MM.1S (cell line): ENCODE data around the gene NTM.

Experiments
- DNase-seq: peaks from one replicate; pipeline ENCODE4 v3.0.0-alpha.2; 2015
- H2AFZ ChIP-seq: fragments of 300-600 bp; sonication (generic); 2 replicates; pipeline ENCODE4 v1.6.0; 2016; ENCODE audit warnings: antibody characterized with exemption, low read length
- H3F3A ChIP-seq: fragments of 300-600 bp; sonication (generic); 2 replicates; pipeline ENCODE4 v1.6.1; 2016; ENCODE audit warnings: mild to moderate bottlenecking, antibody characterized with exemption, low read length, moderate library complexity, mixed read lengths; ENCODE audit not compliant: insufficient read depth
- H3K27ac ChIP-seq: fragments of 300-600 bp; sonication (generic); 2 replicates; pipeline ENCODE4 v1.5.1; 2016; ENCODE audit warnings: mild to moderate bottlenecking, low read length
- H3K27me3 ChIP-seq: fragments of 300-600 bp; sonication (generic); replicated peaks from 2 replicates; pipeline ENCODE4 v1.6.0; 2016; ENCODE audit warnings: low read length; ENCODE audit not compliant: insufficient read depth
- H3K36me3 ChIP-seq: fragments of 300-600 bp; sonication (generic); replicated peaks from 2 replicates; pipeline ENCODE4 v1.6.1; 2016; ENCODE audit warnings: mild to moderate bottlenecking, low read length, mixed read lengths; ENCODE audit not compliant: insufficient read depth
- H3K4me1 ChIP-seq: fragments of 300-600 bp; sonication (generic); 2 replicates; pipeline ENCODE4 v1.6.1; 2016; ENCODE audit warnings: low read length, mixed read lengths
- H3K4me2 ChIP-seq: fragments of 300-600 bp; sonication (generic); 2 replicates; pipeline ENCODE4 v1.6.0; 2016; ENCODE audit warnings: low read depth, low read length
- H3K4me3 ChIP-seq: fragments of 300-600 bp; sonication (generic); 2 replicates; pipeline ENCODE4 v1.5.1; 2016; ENCODE audit warnings: low read length, mixed read lengths
- H3K79me2 ChIP-seq: fragments of 300-600 bp; sonication (generic); 2 replicates; pipeline ENCODE4 v1.6.1; 2016; ENCODE audit warnings: mixed run types, low read length, mixed read lengths
- H3K9ac ChIP-seq: fragments of 300-600 bp; sonication (generic); 2 replicates; pipeline ENCODE4 v1.6.1; 2016; ENCODE audit warnings: low read length, mixed read lengths
- H3K9me2 ChIP-seq: fragments of 300-600 bp; sonication (generic); replicated peaks from 2 replicates; pipeline ENCODE4 v1.6.1; 2016; ENCODE audit warnings: mild to moderate bottlenecking, low read length, mixed read lengths; ENCODE audit not compliant: insufficient read depth
- H3K9me3 ChIP-seq: fragments of 300-600 bp; sonication (generic); replicated peaks from 2 replicates; pipeline ENCODE4 v1.6.1; 2016; ENCODE audit warnings: mild to moderate bottlenecking, low read length, mixed read lengths; ENCODE audit not compliant: insufficient read depth
- H4K20me1 ChIP-seq: fragments of 300-600 bp; sonication (generic); 2 replicates; pipeline ENCODE4 v1.6.1; 2016; ENCODE audit warnings: mild to moderate bottlenecking, low read length, moderate library complexity, mixed read lengths; ENCODE audit not compliant: insufficient read depth
- CTCF ChIP-seq: fragments of 300-600 bp; sonication (generic); IDR thresholded peaks from 2 replicates; pipeline ENCODE4 v1.5.1; 2016; ENCODE audit warnings: antibody characterized with exemption, low read length, mixed read lengths
- EZH2 ChIP-seq: fragments of 300-600 bp; sonication (generic); optimal IDR thresholded peaks from 2 replicates; pipeline ENCODE3; 2017; ENCODE audit warnings: low read depth, mild to moderate bottlenecking, antibody characterized with exemption, low read length, mixed read lengths
- EZH2phosphoT487 ChIP-seq: fragments of 300-600 bp; sonication (generic); IDR thresholded peaks from 2 replicates; pipeline ENCODE4 v1.6.1; 2018; ENCODE audit warnings: antibody characterized with exemption, low read length

Gene NTM

DNA sequence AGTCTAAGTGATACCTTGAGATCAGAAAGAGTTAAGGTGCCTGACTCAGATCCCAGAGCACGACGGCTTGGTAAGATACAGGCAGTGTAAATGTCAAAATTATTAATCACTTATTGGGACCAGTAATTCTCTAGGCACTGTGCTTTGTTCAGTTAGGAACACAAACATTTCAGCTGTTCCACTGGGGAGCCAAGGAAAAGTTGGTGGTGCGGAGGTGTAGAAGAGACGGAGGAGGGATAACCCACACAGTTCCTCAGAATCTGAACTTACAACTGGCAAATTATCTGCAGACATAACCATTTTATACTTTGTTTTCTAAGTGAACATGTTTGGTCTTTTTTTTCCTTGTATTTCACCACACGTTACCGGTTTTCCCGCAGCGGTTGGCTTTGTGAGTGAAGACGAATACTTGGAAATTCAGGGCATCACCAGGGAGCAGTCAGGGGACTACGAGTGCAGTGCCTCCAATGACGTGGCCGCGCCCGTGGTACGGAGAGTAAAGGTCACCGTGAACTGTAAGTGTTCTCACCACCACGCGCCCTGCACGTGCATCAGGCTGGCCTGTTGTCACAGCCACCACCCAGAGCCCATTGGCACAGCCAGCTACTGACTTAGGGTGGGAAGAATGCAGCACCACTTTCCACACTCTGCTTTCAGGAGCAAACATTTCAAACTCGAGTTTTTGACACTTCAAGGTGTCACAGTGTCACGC lies 937.0 kb downstream of the NTM start:
- no peak overlapping the region for H2AFZ ChIP-seq

DNA sequence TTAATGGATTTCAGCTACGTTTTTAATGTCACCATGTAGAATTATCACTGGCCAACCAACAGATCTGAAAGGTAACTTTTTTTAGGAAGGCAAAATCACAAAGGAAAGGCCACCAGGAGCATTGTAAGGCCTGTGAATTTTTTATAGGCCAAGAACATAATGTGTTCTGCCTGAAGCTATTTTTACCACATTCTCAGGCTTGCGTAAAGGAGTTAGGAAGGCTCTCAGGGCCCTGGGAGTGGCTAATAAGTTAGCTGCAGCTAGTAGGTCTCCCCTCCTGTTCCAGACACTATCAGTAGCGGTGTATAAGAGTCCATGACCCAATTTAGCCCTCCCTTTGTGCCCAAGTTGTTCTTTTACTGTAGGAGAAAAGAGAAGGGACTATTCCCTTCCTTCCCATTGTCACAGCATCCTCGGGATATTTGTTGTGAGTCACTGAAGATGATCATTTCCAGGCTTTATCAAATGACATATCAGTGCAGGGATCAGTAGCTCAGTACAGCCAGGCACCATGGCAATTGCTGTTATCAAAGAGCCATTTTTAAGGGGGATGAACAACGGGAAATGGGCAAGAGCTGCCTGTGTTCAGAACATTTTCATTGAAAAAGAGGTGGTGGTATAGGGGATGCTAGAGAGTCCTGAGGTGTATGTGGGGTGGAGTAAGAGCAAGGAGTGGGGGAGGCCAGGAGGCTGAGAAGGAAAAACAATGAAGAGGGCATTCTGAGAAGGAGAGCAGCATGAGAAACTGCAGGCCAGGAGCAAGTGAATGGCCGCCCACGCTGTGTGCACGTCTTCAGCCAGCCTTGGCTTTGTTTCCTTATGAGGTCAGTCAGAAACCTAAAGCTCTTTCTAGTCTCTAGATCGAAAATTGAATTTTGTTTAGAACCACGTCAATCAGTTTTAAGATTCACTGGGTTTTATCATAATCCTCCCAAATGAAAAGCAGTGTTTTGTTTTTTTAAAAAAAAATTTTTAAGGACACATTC lies 940.3 kb downstream of the NTM start:
- DNase-seq: no peak
- H3K9ac ChIP-seq: no peak overlapping the region
- no peaks in the 10 kb centered on the region for H3K9me2 ChIP-seq
- H3K27me3 ChIP-seq: no peaks in the 10 kb centered on the region
- H3K27ac ChIP-seq: no peak overlapping the region
- H4K20me1 ChIP-seq: no peaks in the 10 kb centered on the region
- no peak overlapping the region for H3K4me3 ChIP-seq
- no peaks in the 10 kb centered on the region for H3K79me2 ChIP-seq
- H3F3A ChIP-seq: no peaks in the 10 kb centered on the region
- H2AFZ ChIP-seq: no peak overlapping the region
- TF ChIP-seq EZH2phosphoT487: no peak
- H3K9me3 ChIP-seq: no peaks in the 10 kb centered on the region
- no peak overlapping the region for H3K4me2 ChIP-seq
- H3K36me3 ChIP-seq: no peaks in the 10 kb centered on the region
- H3K4me1 ChIP-seq: no peaks in the 10 kb centered on the region

More for the DNA sequence above, 937.0 kb downstream of the NTM start:
- H3K79me2 ChIP-seq: no peaks in the 10 kb centered on the region
- no peaks in the 10 kb centered on the region for H3K4me1 ChIP-seq
- H3K4me3 ChIP-seq: no peak overlapping the region
- no peaks in the 10 kb centered on the region for H3K9me3 ChIP-seq
- H3K36me3 ChIP-seq: no peaks in the 10 kb centered on the region
- no peak overlapping the region for H3K9ac ChIP-seq
- H3F3A ChIP-seq: no peaks in the 10 kb centered on the region
- H4K20me1 ChIP-seq: no peaks in the 10 kb centered on the region
- no peak overlapping the region for H3K4me2 ChIP-seq
- no peaks in the 10 kb centered on the region for H3K27me3 ChIP-seq
- no peaks in the 10 kb centered on the region for H3K9me2 ChIP-seq
- DNase-seq: no peak
- no peak for TF ChIP-seq EZH2phosphoT487
- TF ChIP-seq CTCF: no peak
- TF ChIP-seq EZH2: no peak
- H3K27ac ChIP-seq: no peak overlapping the region

DNA sequence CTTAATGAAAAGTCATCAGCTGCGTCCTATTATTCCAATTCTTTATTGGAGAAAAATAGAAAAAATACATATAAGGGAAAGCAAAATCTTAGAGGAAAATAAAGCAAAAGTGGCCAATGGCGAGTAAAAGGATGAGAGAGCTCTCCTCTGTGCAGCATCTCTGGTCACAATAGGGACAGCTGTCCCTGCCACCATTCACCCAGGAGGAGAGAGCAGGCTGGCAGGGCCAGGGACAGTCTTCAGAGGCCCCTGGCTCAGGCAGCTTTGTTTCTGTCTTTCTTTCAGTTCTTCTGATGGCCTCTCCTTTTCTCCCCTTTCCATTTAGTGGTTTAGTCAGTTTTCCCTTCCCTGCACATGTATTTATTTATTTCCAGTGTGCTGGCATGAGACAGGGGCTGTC lies 941.3 kb downstream of the NTM start:
- Histone ChIP-seq H3K79me2 (no peaks in the 10 kb centered on the region), H3K27me3 (no peaks in the 10 kb centered on the region), H3K4me3 (no peak overlapping the region), H2AFZ (no peak overlapping the region), H3F3A (no peaks in the 10 kb centered on the region), H3K4me1 (no peaks in the 10 kb centered on the region), H3K9ac (no peak overlapping the region), H3K36me3 (no peaks in the 10 kb centered on the region), H3K4me2 (no peak overlapping the region), H4K20me1 (no peaks in the 10 kb centered on the region), H3K9me2 (no peaks in the 10 kb centered on the region), H3K9me3 (no peaks in the 10 kb centered on the region), H3K27ac (no peak overlapping the region)
- no peak for DNase-seq
- no peak for TF ChIP-seq CTCF
- no peak for TF ChIP-seq EZH2phosphoT487
- TF ChIP-seq EZH2: no peak
